ENCODE measurements around the gene SYNDIG1L. TPM values are rescaled to one million over a fixed set of nuclear protein-coding genes. Genes with fewer than 3 reads are reported as not detected.

Gene SYNDIG1L
- total and polyA plus RNA-seq, 2 donors (not counting 3 experiments of a cell fraction or from before 2014, with no cell fraction given) = not detected

- Histone ChIP-seq H3K4me2 (ENCODE audit: insufficient read depth, low read length) (no peak overlapping the region), H3K9me1 (replicated peaks; ENCODE audit: control insufficient read depth, extremely low read depth, insufficient read depth, low read length) (no peaks in the 10 kb centered on the region), H3K79me2 (ENCODE audit: control insufficient read depth, insufficient read depth, low read length) (no peaks in the 10 kb centered on the region), H3K9ac (replicated peaks; ENCODE audit: extremely low read depth, insufficient read depth, low read length) (no peak overlapping the region), H3K4me3 (replicated peaks in 1 of 3; ENCODE audit: insufficient read depth in 1 of 3, low read depth in 1 of 3, low read length in 3 of 3) (no peak overlapping the region), H3K27me3 (ENCODE audit: control insufficient read depth in 2 of 2, insufficient read depth in 2 of 2, low read length in 2 of 2) (peaks cover 0 to 3% of the 10 kb centered on the region in 2 experiments), H3K4me1 (ENCODE audit: control insufficient read depth, extremely low read depth, insufficient read depth, low read length) (peaks cover 8% of the 10 kb centered on the region), H3K27ac (ENCODE audit: insufficient read depth, low read depth, low read length) (no peak overlapping the region), H2AFZ (ENCODE audit: low read depth, low read length) (no peak overlapping the region), H4K20me1 (replicated peaks; ENCODE audit: control insufficient read depth, extremely low read depth, insufficient read depth, low read length) (no peaks in the 10 kb centered on the region), H3K36me3 (ENCODE audit: control insufficient read depth in 2 of 2, extremely low read depth in 1 of 2, insufficient read depth in 2 of 2, low read length in 2 of 2) (no peaks in the 10 kb centered on the region), H3K9me3 (replicated peaks; ENCODE audit: control insufficient read depth, insufficient read depth, low read length) (no peaks in the 10 kb centered on the region)
- FAIRE-seq (peak; percentile 28), DNase-seq (ENCODE audit: low read depth, low spot score) (no peak)
- CTCF ChIA-PET = interaction anchor here (0.8 to 0.9 kb wide), 2 partner anchors 10 to 15 kb away, joined by 3 to 4 read pairs; no protein-coding TSS in a partner anchor
- intact Hi-C loops (cut with micrococcal nuclease) (loop anchor here (5.0 kb wide), 1 partner anchor 279 kb away; no protein-coding TSS in a partner anchor), dilution Hi-C loops (cut with MboI; ENCODE audit: extremely low pct_ligation_motif_present, low sequenced_read_pairs) (no loop called here)
- POLR2A ChIA-PET = no interaction called here
- TF ChIP-seq MAX (IDR thresholded peaks at IDR 0.05; ENCODE audit: insufficient read depth, insufficient read length) = no peak
- no peak for TF ChIP-seq EZH2 (IDR thresholded peaks at IDR 0.05; ENCODE audit: borderline replicate concordance, low read depth, low read length, severe bottlenecking)
- TF ChIP-seq GATA2 (IDR thresholded peaks at IDR 0.05; ENCODE audit: insufficient read depth, insufficient read length, low read depth, low read length) = no peak
- TF ChIP-seq CTCF (IDR thresholded peaks at IDR 0.05; ENCODE audit: extremely low read depth in 1 of 2, insufficient read depth in 1 of 2, low read depth in 1 of 2, low read length in 2 of 2) = no peak
- TF ChIP-seq FOS (IDR thresholded peaks at IDR 0.05; ENCODE audit: borderline replicate concordance, insufficient read depth, low read length) = no peak
- TF ChIP-seq POLR2A (IDR thresholded peaks at IDR 0.05; ENCODE audit: low read depth, low read length) = no peak
- TF ChIP-seq JUN (IDR thresholded peaks at IDR 0.05; ENCODE audit: borderline replicate concordance, insufficient read depth, insufficient read length, low read depth) = no peak
- no peak for TF ChIP-seq POLR2AphosphoS5 (IDR thresholded peaks at IDR 0.05; ENCODE audit: insufficient read depth, low read depth, low read length)
- TF ChIP-seq MYC (IDR thresholded peaks at IDR 0.05; ENCODE audit: low read depth, low read length) = no peak
- BruUV-seq (replicated peaks) = no TSS peak
Measured at GRCh38 chr14:74463697-74464096, 37.7 kb upstream of the SYNDIG1L start.
